ENCODE results near the gene TRPV3.

GRCh38 chr17:3594976-3595375, 37.4 kb upstream of the TRPV3 start:
- TF ChIP-seq CTCF (IDR thresholded peaks at IDR 0.05; ENCODE audit: low read length), result no peak
- no peak for TF ChIP-seq EZH2phosphoT487 (IDR thresholded peaks at IDR 0.05; ENCODE audit: low read length)
- TF ChIP-seq EZH2 (optimal IDR thresholded peaks at IDR 0.05; ENCODE audit: low read depth, low read length), result no peak
